Adrenal gland (tissue), 5 donors: ENCODE data around the gene SP140L.
"Not testable (repeated sequence)": the region's sequence is repeated elsewhere in the genome, so short reads cannot be mapped to it uniquely, and the experiment has no call there.

Experiments used
- POLR2A ChIP-seq, 2 donors: fragments of 450-650 bp; IDR thresholded peaks; one replicate each; pipeline ENCODE4 v1.6.1; 2017; ENCODE audit warnings: antibody characterized with exemption in 2 of 2, mild to moderate bottlenecking in 2 of 2, moderate library complexity in 1 of 2
- TF ChIP-seq, protein P1 (sequence below), 6 experiments: fragments of 450-650 bp in 4 of 6; fragments of 200-600 bp in 2 of 6; sonication (generic) in 1 of 6; IDR thresholded peaks; 1 replicate in 5 of 6; 2 replicates in 1 of 6; pipeline versions ENCODE4 v1.5.1 to v1.8.0; 2016 to 2021; ENCODE audit warnings: antibody characterized with exemption in 6 of 6, mild to moderate bottlenecking in 2 of 6, moderate library complexity in 1 of 6
- donor health status: DM: no; HTN: no; CAD: no.

GRCh38 chr2:230310792-230311191, 16.2 kb upstream of the SP140L start:
- TF ChIP-seq, protein P1, sequence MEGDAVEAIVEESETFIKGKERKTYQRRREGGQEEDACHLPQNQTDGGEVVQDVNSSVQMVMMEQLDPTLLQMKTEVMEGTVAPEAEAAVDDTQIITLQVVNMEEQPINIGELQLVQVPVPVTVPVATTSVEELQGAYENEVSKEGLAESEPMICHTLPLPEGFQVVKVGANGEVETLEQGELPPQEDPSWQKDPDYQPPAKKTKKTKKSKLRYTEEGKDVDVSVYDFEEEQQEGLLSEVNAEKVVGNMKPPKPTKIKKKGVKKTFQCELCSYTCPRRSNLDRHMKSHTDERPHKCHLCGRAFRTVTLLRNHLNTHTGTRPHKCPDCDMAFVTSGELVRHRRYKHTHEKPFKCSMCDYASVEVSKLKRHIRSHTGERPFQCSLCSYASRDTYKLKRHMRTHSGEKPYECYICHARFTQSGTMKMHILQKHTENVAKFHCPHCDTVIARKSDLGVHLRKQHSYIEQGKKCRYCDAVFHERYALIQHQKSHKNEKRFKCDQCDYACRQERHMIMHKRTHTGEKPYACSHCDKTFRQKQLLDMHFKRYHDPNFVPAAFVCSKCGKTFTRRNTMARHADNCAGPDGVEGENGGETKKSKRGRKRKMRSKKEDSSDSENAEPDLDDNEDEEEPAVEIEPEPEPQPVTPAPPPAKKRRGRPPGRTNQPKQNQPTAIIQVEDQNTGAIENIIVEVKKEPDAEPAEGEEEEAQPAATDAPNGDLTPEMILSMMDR (IDR thresholded peaks at IDR 0.05) = not testable (repeated sequence)
- TF ChIP-seq POLR2A (IDR thresholded peaks at IDR 0.05) = not testable (repeated sequence)
